Right cardiac atrium (tissue), 5 donors: ENCODE results near the gene SLC25A13. TPM values are rescaled to one million over a fixed set of nuclear protein-coding genes. Genes with fewer than 3 reads are reported as not detected.
A peak's percentile ranks its signal among the peaks of the same experiment; 100 is the strongest.

ENCODE experiments used
- ATAC-seq, 2 donors: fragments of 200-7000 bp; cut with Tn5 transposase; one replicate each; pipeline versions ENCODE4 v1.8.0 to v1.9.1; 2020; ENCODE audit warnings: moderate library complexity in 2 of 2, mild to moderate bottlenecking in 1 of 2
- DNase-seq, 3 donors: peaks; one replicate each; pipeline ENCODE4 v3.0.0-alpha.2; 2020
- H3K27ac ChIP-seq: one replicate; pipeline ENCODE4 v1.5.1; 2013; ENCODE audit warnings: mild to moderate bottlenecking, low read length, control low read depth, moderate library complexity
- H3K27me3 ChIP-seq: one replicate; pipeline ENCODE4 v1.6.1; 2013; ENCODE audit not compliant: control insufficient read depth, insufficient read depth
- H3K4me1 ChIP-seq: one replicate; pipeline ENCODE4 v1.6.1; 2013; ENCODE audit warnings: low read length; ENCODE audit not compliant: control insufficient read depth, insufficient read depth
- H3K4me3 ChIP-seq: one replicate; pipeline ENCODE4 v1.5.1; 2013; ENCODE audit warnings: low read length, control low read depth
- H3K9me3 ChIP-seq: one replicate; pipeline ENCODE4 v1.6.1; 2013; ENCODE audit warnings: low read length; ENCODE audit not compliant: control insufficient read depth
- WGBS: extraction: QIAGEN DNeasy Blood & Tissue Kit; methylation state at CpG from one replicate; pipeline ENCODE4 v1.1.7; 2013; 5-methylcytosine and 5-hydroxymethylcytosine counted together
- intact Hi-C, 4 donors: fragments of 100-400 bp; cut with DNase I; formaldehyde crosslinking; loops; one replicate each; pipeline versions ENCODE4 v1.11.0 to v1.14.0; 2022 to 2023
- polyA plus RNA-seq: library from polyadenylated mRNA; stranded (reverse); fragments of 200-250 nt; gene quantifications from one replicate; pipeline ENCODE4 v1.2.3, GENCODE V29; 2013
- total RNA-seq, 4 donors: library from RNA; stranded (reverse); fragmentation: NEBNext Ultra II Directional; extraction: Animal tissue kit (Norgen Biotek cat#: 25700); gene quantifications; one replicate each; pipeline ENCODE4 v1.2.1, GENCODE V29; 2021
- donor health status: healthy with polysubstance abuse.
- donor health status: DM: no; HTN: yes; CAD: no.
- donor health status: DM: no; HTN: no; CAD: no.
- donor health status: DM: no; HTN: yes; CAD: no; lungs with severe emphysema.
- donor health status: DM: yes; HTN: yes; CAD: no.

The SLC25A13 gene
- total and polyA plus RNA-seq, 5 donors = 4.5 to 23.3 (median 12.1) TPM

DNA sequence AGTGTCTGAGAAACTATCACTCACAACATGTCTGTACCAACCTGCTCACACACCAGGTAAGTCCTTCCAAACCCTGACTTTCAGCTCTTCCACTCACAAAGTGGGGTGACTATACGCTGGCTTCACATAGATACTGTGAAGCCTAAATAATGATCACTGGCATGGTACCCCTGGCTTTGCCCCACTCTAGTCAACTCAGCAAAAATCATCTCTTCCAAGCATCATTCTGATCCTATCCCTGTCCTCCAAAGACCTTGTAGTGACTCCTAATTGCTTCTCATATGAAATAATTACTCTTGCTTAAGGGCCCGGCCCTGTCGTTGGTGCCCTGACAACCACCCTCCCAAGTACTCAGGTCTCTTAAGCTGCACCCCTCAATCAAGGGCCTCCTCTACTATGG, 97.8 kb downstream of the SLC25A13 start:
- intact Hi-C loops = loop anchor here in 1 of 4 donors (10.0 kb wide), 1 partner anchor 331 kb away; no protein-coding TSS in a partner anchor
- H3K4me1 ChIP-seq = peaks cover 1% of the 10 kb centered on the region
- no peak overlapping the region for H3K27ac ChIP-seq
- WGBS = 90% methylated on average over 3 of the region's 3 CpGs
- no peaks in the 10 kb centered on the region for H3K9me3 ChIP-seq
- ATAC-seq (no peak), DNase-seq (no peak)
- no peak overlapping the region for H3K4me3 ChIP-seq
- H3K27me3 ChIP-seq = no peaks in the 10 kb centered on the region

DNA sequence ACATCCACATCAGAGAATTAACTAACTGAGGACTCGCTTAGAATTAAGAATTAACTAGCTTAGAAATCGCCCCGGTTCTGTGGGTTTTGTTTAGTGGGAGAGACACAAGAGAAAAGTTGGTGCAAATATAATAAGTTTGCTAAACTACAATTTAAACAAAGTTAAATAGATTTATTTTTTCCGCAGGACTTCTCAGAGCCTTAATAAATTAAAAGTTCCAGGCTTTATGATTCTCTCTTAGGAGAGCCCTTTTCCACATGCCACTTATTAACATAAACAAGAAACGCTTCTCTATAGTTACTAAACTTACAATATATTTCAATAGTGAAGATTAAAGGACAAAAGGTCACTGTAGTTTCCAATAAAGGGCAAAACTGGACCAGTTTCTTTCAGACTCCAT, 100.0 kb downstream of the SLC25A13 start:
- H3K9me3 ChIP-seq = no peaks in the 10 kb centered on the region
- H3K27me3 ChIP-seq = no peaks in the 10 kb centered on the region
- H3K27ac ChIP-seq = no peak overlapping the region
- no peak for ATAC-seq
- intact Hi-C loops = loop anchor here in 1 of 4 donors (10.0 kb wide), 1 partner anchor 333 kb away; no protein-coding TSS in a partner anchor
- H3K4me1 ChIP-seq = peaks cover 1% of the 10 kb centered on the region
- DNase-seq = no peak
- no peak overlapping the region for H3K4me3 ChIP-seq
- WGBS = 97% methylated on average over 5 of the region's 5 CpGs

DNA sequence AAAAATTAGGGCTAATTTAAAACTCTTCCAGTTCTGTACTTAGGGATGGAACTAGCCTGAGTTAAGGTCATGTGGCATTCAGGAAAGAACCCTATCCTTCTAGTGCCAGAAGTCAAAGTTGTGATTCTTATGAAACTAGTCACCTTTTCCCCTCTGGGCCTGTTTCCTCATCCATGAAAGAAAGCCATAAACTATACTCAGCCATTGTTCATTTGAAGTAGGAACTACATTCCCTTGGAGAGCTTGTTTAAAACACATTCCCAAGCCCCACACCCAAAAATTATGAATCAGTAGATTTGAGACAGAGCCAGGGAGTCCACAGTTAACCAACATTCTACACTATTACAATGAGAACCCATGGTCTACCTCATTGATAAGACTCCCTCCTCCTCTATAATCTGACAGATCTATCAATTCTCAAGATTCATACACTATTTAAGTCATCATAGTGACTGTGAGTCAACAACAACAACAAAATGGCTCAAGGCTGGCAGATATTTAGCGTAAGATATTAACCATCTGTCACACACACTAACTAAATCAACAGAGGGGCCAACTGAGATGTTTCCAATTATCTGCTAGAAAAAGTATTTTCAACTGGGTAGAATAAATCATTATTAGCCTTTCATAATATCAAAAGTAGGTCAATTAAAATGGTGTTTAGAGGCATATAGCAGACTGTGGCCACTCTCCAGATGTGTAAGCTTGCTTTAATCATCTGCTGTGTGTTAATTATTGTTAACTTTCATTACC, 102.3 kb downstream of the SLC25A13 start:
- WGBS = 81% methylated on average over 1 of the region's 1 CpG
- Histone ChIP-seq H3K27ac (no peak overlapping the region), H3K27me3 (no peaks in the 10 kb centered on the region), H3K9me3 (no peaks in the 10 kb centered on the region), H3K4me1 (no peaks in the 10 kb centered on the region), H3K4me3 (no peak overlapping the region)
- peak; percentile 54 to 87 for ATAC-seq
- no peak for DNase-seq
- intact Hi-C loops = loop anchor here in 1 of 4 donors (10.0 kb wide), 1 partner anchor 335 kb away; no protein-coding TSS in a partner anchor

DNA sequence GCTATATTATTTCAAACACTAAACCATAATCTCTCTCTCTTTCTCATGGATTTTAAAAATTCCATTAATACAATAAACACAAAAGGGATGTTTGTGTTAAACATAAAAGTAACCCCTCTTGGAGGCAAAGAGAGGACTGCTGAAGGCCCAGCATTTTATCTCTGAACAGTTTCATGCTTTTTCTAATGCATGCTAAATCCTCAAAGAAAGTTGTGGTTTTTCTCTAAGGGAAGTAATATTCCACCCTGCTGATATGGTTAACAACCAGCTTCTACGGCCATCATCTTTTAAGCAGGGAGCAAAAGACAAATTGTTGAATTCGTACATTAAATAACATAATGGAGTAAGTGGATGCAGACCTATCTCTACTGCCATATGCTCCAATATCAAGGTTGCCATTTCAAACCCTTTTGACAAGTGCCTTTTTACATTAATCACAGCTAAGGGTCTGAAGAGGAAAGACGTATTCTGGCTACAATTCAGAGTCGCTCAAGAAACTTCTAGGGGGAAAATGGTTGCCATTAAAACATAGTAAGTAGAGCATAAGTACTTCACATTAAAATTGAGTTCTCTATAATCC, 103.1 kb downstream of the SLC25A13 start:
- no peak overlapping the region for H3K27ac ChIP-seq
- H3K27me3 ChIP-seq = no peaks in the 10 kb centered on the region
- H3K9me3 ChIP-seq = no peaks in the 10 kb centered on the region
- ATAC-seq = no peak
- intact Hi-C loops = no loop called here
- no peaks in the 10 kb centered on the region for H3K4me1 ChIP-seq
- WGBS = 69% methylated on average over 4 of the region's 4 CpGs
- no peak overlapping the region for H3K4me3 ChIP-seq
- DNase-seq = no peak

DNA sequence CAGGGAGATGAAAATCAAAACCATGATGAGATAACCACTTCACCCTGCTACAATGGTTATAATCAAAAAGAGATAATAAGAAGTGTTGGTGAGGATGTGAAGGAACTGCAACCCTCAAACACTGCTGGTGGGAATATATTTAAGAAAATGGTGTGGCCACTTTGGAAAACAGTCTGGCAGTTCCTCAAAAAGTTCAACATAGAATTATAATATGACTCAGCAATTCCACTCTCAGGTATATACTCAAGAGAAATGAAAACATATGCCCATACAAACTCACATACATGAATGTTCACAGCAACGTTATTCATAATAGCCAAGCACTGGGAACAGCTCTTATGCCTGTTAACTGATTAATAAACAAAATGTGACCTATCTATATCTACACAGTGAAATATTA, 104.8 kb downstream of the SLC25A13 start:
- Histone ChIP-seq H3K4me3 (no peak overlapping the region), H3K27ac (no peak overlapping the region), H3K27me3 (no peaks in the 10 kb centered on the region), H3K9me3 (no peaks in the 10 kb centered on the region), H3K4me1 (no peaks in the 10 kb centered on the region)
- no peak for DNase-seq
- WGBS = 88% methylated on average over 1 of the region's 1 CpG
- intact Hi-C loops = no loop called here
- no peak for ATAC-seq

DNA sequence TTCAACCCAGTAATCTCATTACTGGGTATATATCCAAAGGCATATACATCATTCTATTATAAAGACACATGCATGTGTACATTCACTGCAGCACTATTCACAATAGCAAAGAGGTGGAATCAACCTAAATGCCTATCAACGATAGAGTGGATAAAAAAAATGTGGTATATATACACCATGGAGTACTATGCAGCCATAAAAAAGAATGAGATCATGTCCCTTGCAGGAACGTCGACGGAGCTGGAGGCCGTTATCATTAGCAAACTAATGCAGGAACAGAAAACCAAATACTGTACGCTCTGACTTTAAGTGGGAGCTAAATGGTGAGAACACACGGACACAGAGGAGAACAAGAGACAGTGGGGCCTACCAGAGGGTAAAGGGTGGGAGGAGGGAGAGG, 105.5 kb downstream of the SLC25A13 start:
- WGBS = 97% methylated on average over 7 of the region's 7 CpGs
- ATAC-seq (no peak), DNase-seq (no peak)
- intact Hi-C loops = no loop called here
- H3K27me3 ChIP-seq = no peaks in the 10 kb centered on the region
- H3K4me1 ChIP-seq = no peaks in the 10 kb centered on the region
- no peaks in the 10 kb centered on the region for H3K9me3 ChIP-seq
- H3K4me3 ChIP-seq = no peak overlapping the region
- no peak overlapping the region for H3K27ac ChIP-seq

DNA sequence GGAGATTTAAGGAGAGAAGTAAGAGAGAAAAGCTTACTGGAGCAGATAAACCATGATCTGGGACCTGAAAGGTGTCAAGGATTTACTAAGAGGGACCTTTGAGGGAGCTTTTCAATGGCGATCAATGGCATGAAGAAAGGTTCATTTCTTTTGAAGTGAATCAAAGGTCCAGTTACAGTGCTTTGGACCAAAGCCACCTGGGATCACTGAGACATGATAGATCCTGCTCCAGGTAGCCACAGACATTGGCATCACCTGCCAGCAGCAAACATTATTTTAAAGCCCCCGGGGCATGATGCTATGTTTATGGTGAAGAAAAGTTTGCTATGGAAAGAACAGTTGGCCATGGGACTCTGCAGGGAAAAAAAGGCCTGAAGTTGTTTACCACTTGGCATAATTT, 109.4 kb downstream of the SLC25A13 start:
- no peaks in the 10 kb centered on the region for H3K4me1 ChIP-seq
- WGBS = 95% methylated on average over 2 of the region's 2 CpGs
- no peak for DNase-seq
- intact Hi-C loops = no loop called here
- H3K9me3 ChIP-seq = no peaks in the 10 kb centered on the region
- ATAC-seq = no peak
- H3K4me3 ChIP-seq = no peak overlapping the region
- H3K27ac ChIP-seq = no peak overlapping the region
- H3K27me3 ChIP-seq = no peaks in the 10 kb centered on the region

DNA sequence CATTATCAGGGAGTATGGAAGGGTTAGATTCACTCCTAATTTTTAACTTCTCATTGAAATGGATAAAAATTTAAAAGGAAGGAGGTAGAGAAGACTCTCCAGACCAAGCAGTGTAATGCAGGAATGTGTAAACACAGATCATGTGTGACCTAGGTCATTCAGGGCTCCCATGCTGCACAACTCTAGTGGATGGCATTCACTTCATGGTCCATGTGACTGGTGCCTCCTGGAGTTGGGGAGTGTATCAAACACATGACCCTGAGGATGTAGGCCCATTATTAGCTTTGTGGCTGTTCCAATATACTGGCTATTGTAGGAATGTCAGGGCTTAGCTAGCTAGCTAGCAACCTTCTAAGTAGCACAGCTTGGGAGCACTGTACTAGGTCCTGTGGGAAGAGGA, 109.9 kb downstream of the SLC25A13 start:
- intact Hi-C loops = no loop called here
- ATAC-seq (no peak), DNase-seq (no peak)
- no peaks in the 10 kb centered on the region for H3K4me1 ChIP-seq
- no peak overlapping the region for H3K27ac ChIP-seq
- no peak overlapping the region for H3K4me3 ChIP-seq
- no peaks in the 10 kb centered on the region for H3K27me3 ChIP-seq
- H3K9me3 ChIP-seq = no peaks in the 10 kb centered on the region

DNA sequence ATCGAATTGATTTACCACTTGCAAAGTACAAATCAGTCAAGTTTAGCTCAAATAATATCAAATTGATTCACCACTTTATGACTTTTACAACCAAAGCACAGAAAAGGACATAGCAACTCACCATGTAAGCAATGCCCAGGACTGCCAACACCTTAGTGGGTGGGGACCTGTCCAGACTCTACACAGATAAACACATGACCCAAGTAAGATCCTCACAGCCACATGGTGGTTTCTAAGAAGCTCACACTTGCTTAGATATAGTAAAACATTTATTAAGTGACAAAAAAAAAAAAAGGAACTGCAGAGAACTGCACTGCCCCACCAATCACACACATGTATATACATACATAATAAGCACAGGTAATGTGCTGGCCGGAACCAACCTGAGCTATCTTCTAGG, 116.2 kb downstream of the SLC25A13 start:
- no peak for ATAC-seq
- no peaks in the 10 kb centered on the region for H3K4me1 ChIP-seq
- intact Hi-C loops = no loop called here
- DNase-seq = no peak
- H3K27ac ChIP-seq = no peak overlapping the region
- WGBS = over 99% methylated on average over 2 of the region's 2 CpGs
- H3K4me3 ChIP-seq = no peak overlapping the region
- no peaks in the 10 kb centered on the region for H3K27me3 ChIP-seq
- no peaks in the 10 kb centered on the region for H3K9me3 ChIP-seq

DNA sequence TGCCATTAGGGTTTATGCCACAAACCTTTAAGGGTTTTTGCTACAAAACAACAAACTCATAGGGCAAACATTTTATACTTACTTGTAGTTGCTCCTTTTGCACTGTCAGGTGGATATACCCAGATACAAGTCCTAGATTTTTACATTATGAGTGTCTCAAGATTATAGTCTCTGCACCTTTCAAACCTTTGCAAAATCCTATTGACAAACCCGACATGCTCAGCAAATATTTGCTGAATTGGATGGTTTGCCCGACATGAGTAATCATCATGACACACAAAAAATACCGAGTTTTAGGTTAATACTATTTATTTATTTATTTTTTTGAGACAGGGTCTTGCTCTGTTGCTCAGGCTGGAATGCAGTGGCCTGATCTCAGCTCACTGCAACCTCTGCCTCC, 117.3 kb downstream of the SLC25A13 start:
- WGBS = 97% methylated on average over 3 of the region's 3 CpGs

DNA sequence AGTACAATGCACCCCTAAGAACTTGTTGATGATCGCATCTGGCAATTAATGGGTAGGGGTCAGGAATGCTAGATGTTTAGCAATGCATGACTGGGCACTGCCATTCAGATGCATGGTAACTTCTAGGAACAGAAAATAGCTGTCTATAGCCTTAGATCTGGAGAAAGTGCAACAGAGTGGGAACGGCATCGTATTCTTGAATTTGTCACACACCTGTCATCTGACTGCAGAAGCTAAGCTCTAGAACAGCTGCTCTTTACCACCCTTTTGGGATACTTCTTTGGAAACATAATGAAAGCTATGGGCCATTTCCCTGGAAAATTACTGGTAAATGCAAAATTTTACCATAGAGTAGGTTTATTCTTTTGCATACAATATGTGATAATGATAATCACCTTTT, 118.1 kb downstream of the SLC25A13 start:
- ATAC-seq = no peak
- intact Hi-C loops = no loop called here
- no peak for DNase-seq
- Histone ChIP-seq H3K27me3 (no peaks in the 10 kb centered on the region), H3K27ac (no peak overlapping the region), H3K4me3 (no peak overlapping the region), H3K4me1 (no peaks in the 10 kb centered on the region), H3K9me3 (no peaks in the 10 kb centered on the region)
- 98% methylated on average over 3 of the region's 3 CpGs for WGBS

More for the DNA sequence above, 117.3 kb downstream of the SLC25A13 start:
- intact Hi-C loops = no loop called here
- Histone ChIP-seq H3K4me3 (no peak overlapping the region), H3K27ac (no peak overlapping the region), H3K27me3 (no peaks in the 10 kb centered on the region), H3K4me1 (no peaks in the 10 kb centered on the region), H3K9me3 (no peaks in the 10 kb centered on the region)
- DNase-seq (no peak), ATAC-seq (no peak)
